Stimulated activated CD8-positive, alpha-beta memory T cell treated with anti-CD3 and anti-CD28 coated beads, Interleukin-7, amount 100 ng/mL, for 24 hours (primary cell): ENCODE results near the gene CD84.
"Not testable (repeated sequence)": the region's sequence is repeated elsewhere in the genome, so short reads cannot be mapped to it uniquely, and the experiment has no call there.

Experiments used
- DNase-seq: peaks from one replicate; pipeline ENCODE4 v3.0.0-alpha.2; 2020; ENCODE audit warnings: low read depth

The CD84 gene

DNA sequence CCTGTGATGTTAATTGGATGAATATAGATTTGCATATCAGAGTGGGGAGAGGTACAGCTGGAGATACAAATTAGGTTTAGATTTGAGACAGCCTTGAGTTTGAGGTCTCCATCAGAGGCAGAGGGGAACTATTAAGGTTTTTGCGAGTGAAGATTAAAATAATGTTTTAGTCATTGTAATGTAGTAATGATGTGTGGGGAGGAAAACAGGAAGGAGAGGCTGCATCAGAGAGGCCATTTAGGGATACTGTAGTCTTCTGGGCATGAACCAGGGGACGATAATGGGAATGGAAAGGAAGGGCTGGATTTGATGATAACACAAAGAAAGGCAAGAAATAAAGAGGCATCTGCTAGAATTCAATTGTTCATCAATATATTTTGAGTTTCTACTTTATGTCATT lies 9.5 kb downstream of the CD84 start:
- no peak for DNase-seq

DNA sequence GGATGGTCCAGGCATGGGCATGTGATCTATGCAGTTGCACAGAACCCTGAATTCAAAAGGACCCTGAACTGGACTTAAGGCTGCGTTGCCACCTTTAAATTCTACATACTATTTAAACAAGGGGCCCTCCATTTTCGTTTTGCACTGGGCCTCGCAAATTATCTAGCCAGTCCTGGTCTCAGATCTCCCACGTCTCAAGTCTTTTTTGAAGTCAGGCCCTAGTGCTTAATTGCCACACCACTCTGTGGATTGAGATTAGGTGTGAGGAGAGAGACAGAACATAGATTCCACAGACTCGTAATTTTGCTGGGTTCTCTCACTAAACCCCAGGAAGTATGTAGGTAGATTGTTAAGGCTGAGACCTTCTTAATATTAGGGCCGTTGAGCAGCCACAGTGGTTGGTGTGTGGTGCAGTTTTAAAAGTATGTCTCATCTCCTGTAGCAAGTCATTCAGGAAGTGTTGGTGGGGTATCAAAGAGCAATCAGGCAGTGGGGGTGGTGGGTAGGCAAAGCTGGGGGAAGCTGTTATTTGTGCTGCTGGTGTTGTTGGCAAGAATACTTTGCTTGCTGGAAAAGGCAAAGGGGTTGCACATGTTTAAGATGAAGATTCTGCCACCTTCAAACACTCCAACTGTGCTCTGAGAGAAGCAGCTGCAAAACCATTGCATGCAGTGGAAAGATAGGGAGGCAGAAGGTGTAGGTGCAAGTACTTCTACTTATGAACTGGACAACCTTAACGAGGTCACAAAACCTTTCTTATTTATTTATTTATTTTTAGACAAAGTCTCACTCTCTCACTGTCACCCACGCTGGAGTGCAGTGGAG lies 11.2 kb downstream of the CD84 start:
- DNase-seq = peak; percentile 27

DNA sequence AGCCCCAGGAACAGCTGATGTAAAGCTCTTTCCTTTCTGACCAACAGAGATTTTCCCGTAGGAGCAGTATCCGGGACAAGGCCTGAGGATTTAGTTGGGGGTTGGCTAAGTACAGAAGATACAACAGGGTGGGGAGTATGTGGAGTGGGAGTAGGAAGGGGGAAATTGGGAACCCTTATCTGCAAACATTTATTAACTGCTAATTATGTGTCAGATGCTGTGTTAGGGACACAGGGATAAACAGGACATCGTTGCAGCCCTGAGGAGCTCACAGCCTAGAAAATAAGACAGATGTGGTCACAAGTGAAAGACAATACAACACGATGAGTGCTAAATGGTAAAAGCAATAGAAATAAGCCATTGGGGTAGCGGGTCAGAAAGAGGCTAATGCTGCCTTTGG lies 12.0 kb downstream of the CD84 start:
- no peak for DNase-seq

DNA sequence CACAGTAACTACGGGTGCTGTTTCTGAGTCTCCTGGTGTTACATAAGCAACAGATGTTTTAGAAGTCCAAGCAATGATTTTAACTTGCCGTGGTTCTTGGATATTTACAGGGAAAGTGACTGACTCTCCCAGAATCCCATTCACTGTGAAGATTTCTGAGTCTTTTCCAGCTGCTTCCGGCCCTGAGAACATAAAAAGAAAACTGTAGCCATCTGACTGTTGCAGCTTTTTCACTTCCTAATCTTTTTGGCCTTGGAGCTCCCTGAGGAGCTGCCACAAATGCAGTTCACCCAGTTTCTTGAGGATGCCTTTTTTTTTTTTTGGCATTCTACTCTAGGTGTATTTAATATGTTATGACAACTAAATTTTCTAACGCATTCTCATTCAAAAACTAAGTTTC lies 13.7 kb downstream of the CD84 start:
- no peak for DNase-seq

DNA sequence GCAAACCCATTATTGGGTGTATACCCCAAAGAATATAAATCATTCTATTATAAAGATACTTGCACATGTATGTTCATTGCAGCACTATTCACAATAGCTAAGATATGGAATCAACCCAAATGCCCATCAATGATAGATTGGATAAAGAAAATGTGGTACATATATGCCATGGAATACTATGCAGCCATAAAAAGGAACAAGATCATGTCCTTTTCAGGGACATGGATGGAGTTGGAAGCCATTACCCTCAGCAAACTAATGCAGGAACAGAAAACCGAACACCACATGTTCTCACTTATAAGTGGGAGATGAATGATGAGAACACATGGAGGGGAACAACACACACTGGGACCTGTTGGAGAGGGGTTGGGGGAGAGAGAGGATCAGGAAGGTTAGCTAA lies 16.1 kb downstream of the CD84 start:
- not testable (repeated sequence) for DNase-seq

DNA sequence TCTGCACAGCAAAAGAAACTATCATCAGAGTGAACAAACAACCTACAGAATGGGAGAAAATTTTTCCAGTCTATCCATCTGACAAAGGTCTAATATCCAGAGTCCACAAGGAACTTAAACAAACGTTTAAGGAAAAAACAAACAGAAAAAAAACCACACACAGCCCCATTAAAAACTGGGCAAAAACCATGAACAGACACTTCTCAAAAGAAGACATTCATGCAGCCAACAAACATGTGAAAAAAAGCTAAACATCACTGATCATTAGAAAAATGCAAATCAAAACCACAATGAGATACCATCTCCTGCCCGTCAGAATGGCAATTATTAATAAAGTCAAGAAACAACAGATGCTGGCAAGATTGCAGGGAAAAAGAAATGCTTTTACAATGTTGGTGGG lies 16.6 kb downstream of the CD84 start:
- not testable (repeated sequence) for DNase-seq

DNA sequence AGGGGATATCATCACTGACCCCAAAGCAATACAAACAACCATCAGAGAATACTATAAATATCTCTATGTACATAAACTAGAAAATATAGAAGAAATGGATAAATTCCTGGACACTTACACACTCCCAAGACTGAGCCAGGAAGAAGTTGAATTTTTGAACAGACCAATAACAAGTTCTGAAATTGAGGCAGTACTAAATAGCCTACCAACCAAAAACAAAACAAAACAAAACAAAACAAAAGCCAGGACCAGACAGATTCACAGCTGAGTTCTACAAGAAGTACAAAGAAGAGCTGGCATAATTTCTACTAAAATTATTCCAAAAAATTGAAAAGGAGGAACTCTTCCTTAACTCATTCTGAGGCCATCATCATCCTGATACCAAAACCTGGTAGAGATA lies 18.5 kb downstream of the CD84 start:
- DNase-seq = no peak

DNA sequence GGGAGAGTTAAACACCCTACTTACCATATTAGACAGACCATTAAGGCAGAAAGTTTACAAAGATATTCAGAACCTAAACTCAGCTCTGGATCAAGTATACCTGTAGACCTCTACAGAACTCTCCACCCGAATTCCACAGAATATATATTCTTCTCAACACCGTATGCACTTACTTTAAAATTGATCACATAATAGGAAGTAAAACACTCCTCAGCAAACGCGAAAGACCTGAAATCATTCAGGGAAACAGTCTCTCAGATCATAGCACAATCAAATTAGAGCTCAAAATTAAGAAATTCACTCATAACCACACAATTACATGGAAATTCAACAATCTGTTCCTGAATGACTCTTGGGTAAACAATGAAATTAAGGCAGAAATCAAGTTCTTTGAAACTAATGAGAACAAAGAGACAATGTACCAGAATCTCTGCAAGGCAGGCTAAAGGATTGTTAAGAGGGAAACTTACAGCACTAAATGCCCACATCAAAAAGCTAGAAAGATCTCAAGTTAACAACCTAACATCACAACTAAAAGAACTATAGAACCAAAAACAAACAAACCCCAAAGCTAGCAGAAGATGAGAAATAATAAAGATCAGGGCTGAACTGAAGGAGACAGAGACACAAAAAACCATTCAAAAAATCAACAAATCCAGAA lies 19.1 kb downstream of the CD84 start:
- DNase-seq = no peak

DNA sequence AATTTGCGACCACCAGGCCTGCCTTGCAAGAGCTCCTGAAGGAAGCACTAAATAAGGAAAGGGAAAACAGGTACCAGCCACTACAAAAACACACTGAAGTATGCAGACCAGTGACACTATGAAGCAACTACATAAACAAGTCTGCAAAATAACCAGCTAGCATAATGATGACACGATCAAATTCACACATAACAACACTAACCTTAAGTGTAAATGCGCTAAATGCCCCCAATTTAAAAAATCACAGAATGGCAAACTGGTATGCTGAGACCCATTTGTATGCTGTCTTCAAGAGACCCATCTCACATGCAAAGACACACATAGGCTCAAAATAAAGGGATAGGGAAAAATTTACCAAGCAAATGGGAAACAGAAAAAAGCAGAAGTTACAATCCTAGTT lies 19.9 kb downstream of the CD84 start:
- not testable (repeated sequence) for DNase-seq

DNA sequence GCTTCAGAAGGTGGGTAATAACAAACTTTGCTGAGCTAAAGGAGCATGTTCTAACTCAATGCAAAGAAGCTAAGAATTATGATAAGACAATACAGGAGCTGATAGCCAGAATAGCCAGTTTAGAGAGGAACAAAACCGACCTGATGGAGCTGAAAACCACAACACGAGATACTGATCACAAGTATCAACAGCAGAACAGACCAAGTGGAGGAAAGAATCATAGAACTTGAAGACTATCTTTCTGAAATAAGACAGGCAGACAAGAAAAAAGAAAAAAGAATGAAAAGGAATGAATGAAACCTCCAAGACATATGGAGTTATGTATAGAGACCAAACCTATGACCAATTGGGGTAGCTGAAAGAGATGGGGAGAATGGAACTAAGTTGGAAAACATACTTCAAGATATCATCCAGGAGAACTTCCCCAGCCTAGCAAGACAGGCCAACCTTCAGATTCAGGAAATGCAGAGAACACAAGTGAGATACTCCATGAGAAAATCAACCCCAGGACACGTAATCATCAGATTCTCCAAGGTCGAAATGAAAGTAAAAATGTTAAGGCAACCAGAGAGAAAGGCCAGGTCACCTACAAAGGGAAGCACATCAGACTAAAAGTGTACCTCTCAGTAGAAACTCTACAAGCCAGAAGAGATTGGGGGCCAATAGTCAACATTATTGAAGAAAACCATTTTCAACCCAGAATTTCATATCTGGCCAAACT lies 20.5 kb downstream of the CD84 start:
- DNase-seq = no peak

DNA sequence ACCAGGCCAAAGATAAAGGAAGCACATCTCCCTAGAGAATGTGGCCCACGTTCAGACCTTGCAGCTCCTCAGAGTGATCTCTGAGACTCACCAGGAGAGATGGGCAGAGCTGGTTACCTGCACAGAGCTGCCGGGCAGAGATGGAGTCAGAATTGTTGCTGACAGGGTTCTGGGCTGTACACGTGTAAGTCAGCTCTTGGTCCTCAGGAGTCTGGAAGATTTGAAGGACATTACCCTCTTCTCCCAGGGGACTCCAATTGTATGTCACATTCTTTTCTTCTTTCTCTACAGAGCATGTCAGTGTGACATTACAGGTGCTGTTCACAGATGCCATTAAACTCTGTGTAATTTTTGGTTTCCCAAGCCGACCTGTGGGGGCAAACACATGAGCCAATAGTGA lies 25.5 kb downstream of the CD84 start:
- DNase-seq = no peak

DNA sequence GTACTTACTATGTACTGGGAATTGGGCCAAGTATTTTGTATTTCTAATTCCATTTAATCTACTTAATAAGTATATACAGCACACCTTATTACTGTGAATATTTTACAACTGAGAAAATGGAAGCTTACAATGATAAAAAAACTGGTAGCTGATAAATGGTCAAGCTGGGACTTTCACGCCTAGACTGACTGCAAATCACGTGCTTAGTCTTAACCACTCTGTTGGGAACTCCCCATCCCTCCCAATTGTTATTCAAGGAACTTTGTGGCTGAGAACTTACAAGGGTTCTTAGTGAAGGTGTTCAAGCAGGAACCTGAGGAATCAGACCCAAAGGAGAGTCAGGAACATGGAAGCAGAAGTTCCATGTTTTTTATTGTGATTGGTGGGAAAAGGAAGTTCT lies 26.9 kb downstream of the CD84 start:
- DNase-seq = no peak

DNA sequence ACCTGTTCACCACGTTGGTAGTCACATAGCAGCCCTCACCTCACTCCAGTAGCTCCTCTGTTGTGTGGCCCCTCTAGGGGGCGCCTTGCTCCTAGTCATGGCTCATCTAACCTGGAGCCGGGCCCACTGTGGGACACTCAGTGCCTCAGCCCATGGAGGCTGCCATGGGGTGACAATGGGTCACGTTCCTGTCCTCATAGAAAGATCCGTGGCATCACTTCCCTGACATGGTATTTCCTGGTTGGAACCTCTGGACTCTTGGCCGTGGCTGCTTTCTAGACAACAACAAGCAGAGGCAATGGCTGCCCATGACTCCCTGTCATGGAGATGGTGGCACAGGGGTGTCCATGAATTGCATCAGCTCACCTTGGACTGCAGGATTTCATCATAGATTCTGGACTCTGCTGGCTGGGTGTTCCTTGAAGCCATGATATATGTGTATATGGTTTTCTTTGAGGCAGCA lies 28.7 kb downstream of the CD84 start:
- peak; percentile 30 for DNase-seq

DNA sequence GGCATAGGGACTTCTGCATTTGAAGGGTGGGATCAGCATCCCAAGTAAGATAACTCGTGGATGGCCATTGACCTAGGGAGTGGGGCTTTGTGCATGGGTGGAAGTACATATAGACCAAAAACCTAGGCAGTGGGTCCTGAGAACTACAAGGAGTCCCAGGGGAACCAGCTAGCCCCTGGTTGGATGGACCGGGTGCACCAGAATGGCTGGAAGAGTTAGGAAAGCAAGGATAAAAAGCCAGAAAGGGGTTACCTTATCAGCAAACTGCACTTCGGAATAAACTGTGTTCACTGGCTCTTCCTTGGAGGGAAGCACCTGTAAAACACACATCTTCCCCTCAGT lies 29.7 kb downstream of the CD84 start:
- no peak for DNase-seq

DNA sequence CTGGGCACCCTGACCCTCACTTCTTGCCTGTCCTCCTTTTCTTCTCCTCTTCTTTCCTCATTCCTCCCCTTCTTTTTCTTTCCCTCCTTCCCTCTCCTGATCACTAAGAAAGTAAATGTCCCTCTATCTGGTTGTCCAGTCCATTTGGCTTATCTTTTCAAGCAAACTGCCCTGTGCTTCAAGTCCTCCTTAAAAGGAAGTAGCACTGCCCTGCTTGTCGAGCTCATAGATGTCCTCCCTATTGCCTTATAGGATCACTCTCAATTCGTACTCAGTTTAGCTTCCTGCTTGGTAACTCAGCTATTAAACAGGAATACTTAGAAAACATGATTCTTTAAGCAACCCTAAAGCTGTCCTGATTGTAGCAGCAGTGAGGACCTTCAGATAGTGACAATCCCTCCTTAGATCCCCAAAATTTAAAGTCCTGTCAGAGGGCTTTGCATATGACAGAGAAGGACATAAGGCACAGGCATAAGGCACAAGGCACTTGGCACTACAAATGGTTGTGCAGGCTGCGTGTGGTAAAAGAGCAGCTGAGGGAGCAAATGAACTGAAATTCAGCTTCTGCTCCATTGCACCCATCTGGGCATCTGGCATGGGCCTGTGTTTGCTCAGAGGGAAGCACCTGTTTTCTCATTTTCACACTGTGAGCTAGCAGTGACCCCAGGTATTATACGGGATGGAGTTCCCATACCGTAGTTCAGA lies 30.2 kb downstream of the CD84 start:
- no peak for DNase-seq

DNA sequence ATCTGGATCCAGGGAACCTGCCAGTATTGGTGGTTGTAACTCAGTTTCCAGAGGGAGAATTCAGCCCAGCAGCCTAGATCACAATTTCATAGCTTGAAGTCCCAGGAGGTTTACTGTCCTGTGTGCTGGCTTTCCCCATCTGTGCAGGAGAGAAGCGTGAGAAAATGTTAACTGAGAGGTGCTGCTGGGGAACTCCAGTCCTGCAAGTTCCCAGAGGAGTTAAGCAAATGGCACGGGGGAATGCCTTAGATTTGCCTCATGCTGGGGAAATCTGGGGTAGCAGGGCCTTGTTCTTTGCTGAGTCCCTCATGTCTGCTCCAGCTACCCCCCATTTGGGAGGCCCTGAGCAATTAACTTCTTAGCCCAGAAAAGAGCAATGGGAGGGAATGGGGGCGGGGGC lies 31.1 kb downstream of the CD84 start:
- no peak for DNase-seq

DNA sequence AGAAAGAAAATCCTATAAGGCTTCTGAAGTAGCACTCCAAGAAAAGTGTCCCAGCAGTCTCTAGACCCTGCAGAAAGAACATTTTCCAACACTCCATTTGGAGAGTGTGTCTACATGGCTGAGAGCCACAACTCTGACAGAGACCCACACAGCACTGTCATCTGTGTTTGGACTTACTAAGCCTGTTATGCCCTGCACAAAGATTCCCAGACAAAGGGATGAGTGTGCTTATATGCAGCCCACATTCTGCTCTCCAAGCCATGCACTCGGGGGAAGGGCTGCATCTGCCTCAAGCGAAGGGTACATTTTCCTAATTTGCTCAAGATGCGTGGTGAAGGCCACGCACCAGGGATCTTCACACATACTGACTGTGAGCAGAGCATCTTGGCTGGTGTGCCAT lies 31.9 kb downstream of the CD84 start:
- DNase-seq = no peak

DNA sequence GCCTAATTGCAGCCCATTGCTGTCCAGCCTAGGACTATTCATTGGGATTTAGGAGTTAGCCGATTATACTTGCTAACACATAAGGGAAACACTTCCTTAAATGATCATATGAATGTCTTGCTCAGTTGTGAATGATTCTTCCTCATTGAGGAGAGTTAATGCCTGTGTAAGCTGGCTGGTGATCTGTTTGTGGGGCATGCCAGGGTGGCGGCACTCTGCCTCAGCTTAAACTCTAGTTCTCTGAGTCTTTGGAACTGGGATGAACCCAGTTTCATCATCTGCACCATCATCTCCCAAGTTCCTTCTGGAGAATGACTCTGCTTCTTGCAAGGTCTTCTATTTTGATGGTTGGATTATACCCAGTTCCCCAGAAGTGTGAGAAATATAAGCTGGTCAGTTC lies 32.4 kb downstream of the CD84 start:
- no peak for DNase-seq

DNA sequence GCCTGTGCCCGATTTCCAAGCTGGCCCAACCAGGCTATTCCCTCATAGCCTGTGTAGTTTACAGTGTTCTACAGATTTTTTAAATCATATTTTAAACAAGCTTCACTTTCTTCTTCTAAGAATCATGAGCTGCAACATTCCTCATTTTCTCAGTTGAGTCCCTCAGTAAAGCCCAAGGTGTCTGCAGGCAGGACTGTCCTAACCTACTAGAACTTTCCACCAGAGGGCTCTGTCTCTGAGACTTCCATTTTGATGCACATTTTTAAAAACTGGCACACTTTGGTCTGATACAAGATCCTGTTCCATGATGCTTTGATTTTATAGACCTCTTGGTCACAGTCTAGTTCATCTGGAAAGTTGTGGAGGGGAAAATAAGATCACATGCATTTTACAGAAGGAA lies 34.6 kb downstream of the CD84 start:
- no peak for DNase-seq

DNA sequence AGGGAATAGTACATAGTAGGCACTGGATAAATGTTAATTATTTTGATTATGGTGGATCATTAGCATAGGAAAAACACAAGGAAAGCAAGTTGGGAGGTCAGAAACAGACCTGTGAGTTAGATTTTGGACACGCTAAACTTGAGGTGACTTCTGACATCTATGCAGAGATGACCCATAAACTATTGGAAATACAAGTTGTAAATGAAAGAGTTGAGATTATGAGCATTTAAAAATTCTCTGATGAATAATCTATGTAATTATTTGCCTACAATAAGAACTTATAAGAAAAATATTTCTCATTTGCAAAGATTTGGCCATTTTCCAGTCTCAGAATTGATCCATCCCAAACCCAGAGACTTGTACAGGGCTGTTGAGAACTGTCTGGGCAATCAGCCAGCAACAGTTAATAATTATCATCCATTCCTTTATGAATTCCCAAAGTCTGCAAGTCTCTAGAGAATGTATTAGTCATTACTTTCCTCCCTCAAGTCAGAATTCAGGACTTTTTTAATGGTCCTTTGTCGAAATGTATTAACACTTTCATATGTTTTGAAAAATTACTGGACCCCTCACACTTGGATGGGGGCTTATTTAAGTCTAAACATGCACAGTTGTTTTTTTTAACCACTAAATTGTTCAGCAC lies 36.9 kb downstream of the CD84 start:
- no peak for DNase-seq

DNA sequence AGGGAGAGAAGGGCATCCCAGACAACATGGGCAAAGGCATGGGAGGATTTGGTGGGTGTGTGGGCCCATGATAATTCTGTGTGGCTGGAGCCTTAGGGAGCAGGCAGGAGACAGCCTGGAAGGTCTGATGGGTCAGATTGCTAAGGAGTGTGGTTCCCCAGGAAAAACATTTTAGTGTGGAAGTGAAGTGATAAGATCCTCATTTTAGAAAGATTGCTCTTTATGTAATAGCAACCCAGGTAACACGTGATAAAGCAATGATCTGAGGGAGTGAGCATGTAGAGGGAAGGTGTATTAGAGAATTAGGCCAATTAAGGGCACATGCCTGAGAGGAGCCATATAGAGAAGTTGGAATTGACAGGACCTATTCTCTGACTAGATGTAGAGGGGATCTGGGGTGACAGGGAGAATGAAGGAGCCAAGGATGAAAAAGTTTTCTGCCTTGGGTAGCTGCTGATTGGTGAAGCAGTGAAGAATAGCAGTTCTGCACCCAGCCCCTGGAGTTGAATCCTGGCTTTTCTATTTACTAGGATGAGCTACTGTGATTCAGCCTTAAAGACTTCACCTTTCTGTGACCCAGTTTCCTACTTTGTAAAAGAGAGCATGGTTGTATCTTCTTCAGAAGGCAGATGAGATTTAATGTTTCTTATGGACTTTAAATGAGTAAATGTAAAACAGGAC lies 37.5 kb downstream of the CD84 start:
- DNase-seq = no peak

DNA sequence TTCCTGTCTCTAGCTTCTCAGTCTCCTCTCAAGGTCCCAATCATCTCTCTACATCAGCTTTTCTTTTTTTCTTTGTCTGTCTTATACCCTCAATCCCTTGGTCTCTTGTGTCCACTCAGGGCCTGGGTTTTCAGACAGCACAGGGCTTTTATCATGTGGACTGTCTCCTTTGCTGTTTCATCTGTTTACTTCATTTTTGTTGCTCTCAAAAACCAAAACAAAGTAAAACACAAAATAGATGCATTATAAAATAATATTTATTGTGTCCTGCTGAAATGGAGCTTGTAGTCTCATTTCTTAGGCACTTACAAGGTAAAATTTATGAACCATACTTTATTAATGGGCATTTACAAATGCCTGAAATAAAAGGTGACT lies 38.5 kb downstream of the CD84 start:
- DNase-seq = no peak
